Erythroblast (primary cell): ENCODE data around the gene ALDH2.

ENCODE experiments used
- GATA1 ChIP-seq: IDR thresholded peaks from 2 replicates; pipeline ENCODE4 v1.6.1; 2011; ENCODE audit warnings: low read depth, mild to moderate bottlenecking, control low read depth, low read length, moderate library complexity
- POLR2A ChIP-seq: IDR thresholded peaks from 2 replicates; pipeline ENCODE4 v1.6.1; 2011; ENCODE audit warnings: mild to moderate bottlenecking, low read length

- TF ChIP-seq GATA1 (no peak), POLR2A (no peak)
Observed at GRCh38 chr12:111792856-111793235, 26.1 kb downstream of the ALDH2 start.
